Mammary epithelial cell (primary cell): Measurements from ENCODE around the gene FILIP1.

ENCODE experiments used
- CTCF ChIP-seq, 2 donors: IDR thresholded peaks in 1 of 2; conservative IDR thresholded peaks in 1 of 2; 2 replicates each; pipeline ENCODE4 v1.5.1; 2011 to 2012; ENCODE audit warnings: inconsistent platforms in 2 of 2, low read length in 2 of 2, mild to moderate bottlenecking in 2 of 2, control low read depth in 1 of 2, low read depth in 1 of 2; ENCODE audit not compliant: insufficient read depth in 1 of 2; ENCODE audit errors: extremely low read depth in 1 of 2
- EZH2 ChIP-seq: IDR thresholded peaks from 2 replicates; pipeline ENCODE4 v1.6.1; 2012; ENCODE audit warnings: low read length, inconsistent platforms, borderline replicate concordance

GRCh38 chr6:75429061-75429703 is 64.4 kb downstream of the FILIP1 start:
- no peak for TF ChIP-seq CTCF (conservative IDR thresholded peaks at IDR 0.05 in 1 of 2, IDR thresholded peaks at IDR 0.05 in 1 of 2; ENCODE audit: extremely low read depth in 1 of 2, insufficient read depth in 1 of 2, low read depth in 1 of 2, low read length in 2 of 2)
- no peak for TF ChIP-seq EZH2
